SK-N-SH (cell line): Measurements from ENCODE around the gene SLC22A23.

Source experiments
- CTCF ChIP-seq: fragments of 200-600 bp; sonication (generic); IDR thresholded peaks from 2 replicates; pipeline ENCODE4 v1.6.1; 2017; ENCODE audit warnings: antibody characterized with exemption, mild to moderate bottlenecking, moderate library complexity
- MXI1 ChIP-seq: IDR thresholded peaks from 2 replicates; pipeline ENCODE4 v1.6.1; 2012; ENCODE audit warnings: mild to moderate bottlenecking, low read depth, low read length, improper control_type of control experiment
- RAD21 ChIP-seq: IDR thresholded peaks from 2 replicates; pipeline ENCODE4 v1.6.1; 2012; ENCODE audit warnings: mild to moderate bottlenecking, low read length
- REST ChIP-seq: IDR thresholded peaks from 2 replicates; pipeline ENCODE4 v1.6.1; 2012; ENCODE audit warnings: mild to moderate bottlenecking, low read depth, low read length, moderate library complexity
- RXRA ChIP-seq: IDR thresholded peaks from 2 replicates; pipeline ENCODE4 v1.4.0; 2012; ENCODE audit warnings: low read depth, mild to moderate bottlenecking, borderline replicate concordance

- TF ChIP-seq RAD21 (no peak), RXRA (no peak), REST (no peak), CTCF (no peak), MXI1 (no peak)
These were observed 29.7 kb downstream of the SLC22A23 start for GRCh38 chr6:3426927-3427686.
